HG03108 (cell line): Measurements from ENCODE around the gene UGT1A7.

Experiments used
- ATAC-seq: cut with Tn5 transposase; IDR thresholded peaks from one replicate; pipeline ENCODE4 v1.9.1; 2021; ENCODE audit warnings: moderate library complexity; ENCODE audit not compliant: unreplicated experiment

Gene UGT1A7

GRCh38 chr2:233760043-233760442 is 78.3 kb downstream of the UGT1A7 start, which contains the start of gene UGT1A1:
UGT1A1 (plus strand) TSS chr2:233760270; CDS start chr2:233760288, 18 bp downstream.
- no peak for ATAC-seq

- ATAC-seq: no peak
Observed at GRCh38 chr2:233761040-233761769, 79.5 kb downstream of the UGT1A7 start.

- ATAC-seq: no peak
Observed at GRCh38 chr2:233764264-233764663, 82.6 kb downstream of the UGT1A7 start.

- ATAC-seq: no peak
Observed at GRCh38 chr2:233764761-233765160, 83.1 kb downstream of the UGT1A7 start.

- ATAC-seq: no peak
Observed at GRCh38 chr2:233766416-233766815, 84.7 kb downstream of the UGT1A7 start.

- ATAC-seq: no peak
Observed at GRCh38 chr2:233768076-233768475, 86.4 kb downstream of the UGT1A7 start.

- ATAC-seq: no peak
Observed at GRCh38 chr2:233769260-233769659, 87.6 kb downstream of the UGT1A7 start.

- ATAC-seq: no peak
Observed at GRCh38 chr2:233772153-233772552, 90.5 kb downstream of the UGT1A7 start.

GRCh38 chr2:233772583-233772982 is 90.9 kb downstream of the UGT1A7 start:
- ATAC-seq: no peak

- no peak for ATAC-seq
Observed at GRCh38 chr2:233773854-233774253, 92.2 kb downstream of the UGT1A7 start.

GRCh38 chr2:233775414-233775813 is 93.7 kb downstream of the UGT1A7 start:
- ATAC-seq: no peak

- no peak for ATAC-seq
Observed at GRCh38 chr2:233778030-233778429, 96.3 kb downstream of the UGT1A7 start, which contains the start of gene MROH2A. MROH2A (plus strand) TSS chr2:233778330; CDS start chr2:233779359, 1,029 bp downstream.

- ATAC-seq: no peak
Observed at GRCh38 chr2:233779722-233780121, 98.0 kb downstream of the UGT1A7 start.

GRCh38 chr2:233780771-233781170 is 99.1 kb downstream of the UGT1A7 start:
- ATAC-seq: no peak

GRCh38 chr2:233789554-233789953 is 107.9 kb downstream of the UGT1A7 start:
- no peak for ATAC-seq

- ATAC-seq: no peak
Observed at GRCh38 chr2:233791151-233791882, 109.6 kb downstream of the UGT1A7 start.

GRCh38 chr2:233791883-233792329 is 110.2 kb downstream of the UGT1A7 start:
- no peak for ATAC-seq

- no peak for ATAC-seq
Observed at GRCh38 chr2:233792720-233793119, 111.0 kb downstream of the UGT1A7 start.

GRCh38 chr2:233793465-233794127 is 111.9 kb downstream of the UGT1A7 start:
- no peak for ATAC-seq

- no peak for ATAC-seq
Observed at GRCh38 chr2:233794128-233794658, 112.5 kb downstream of the UGT1A7 start.

GRCh38 chr2:233795735-233796171 is 114.1 kb downstream of the UGT1A7 start:
- ATAC-seq: no peak
